GM18861 (cell line): Measurements from ENCODE around the gene EIF3I.
"Not testable (repeated sequence)": the region's sequence is repeated elsewhere in the genome, so short reads cannot be mapped to it uniquely, and the experiment has no call there.

Experiments used
- ATAC-seq: cut with Tn5 transposase; IDR thresholded peaks from one replicate; pipeline ENCODE4 v1.9.1; 2021; ENCODE audit not compliant: unreplicated experiment

The EIF3I gene

GRCh38 chr1:32231843-32232432 lies 9.7 kb downstream of the EIF3I start:
- no peak for ATAC-seq

- no peak for ATAC-seq
Observed at GRCh38 chr1:32232558-32233304, 10.5 kb downstream of the EIF3I start.

- no peak for ATAC-seq
Observed at GRCh38 chr1:32234792-32235191, 12.6 kb downstream of the EIF3I start.

GRCh38 chr1:32239337-32239736 lies 17.1 kb downstream of the EIF3I start:
- no peak for ATAC-seq

- ATAC-seq, result no peak
Observed at GRCh38 chr1:32239790-32240139, 17.6 kb downstream of the EIF3I start.

- no peak for ATAC-seq
Observed at GRCh38 chr1:32240140-32240951, 18.1 kb downstream of the EIF3I start.

GRCh38 chr1:32241001-32241763 lies 19.0 kb downstream of the EIF3I start:
- no peak for ATAC-seq

- ATAC-seq, result no peak
Observed at GRCh38 chr1:32242341-32242851, 20.2 kb downstream of the EIF3I start.

GRCh38 chr1:32246888-32247273 lies 24.7 kb downstream of the EIF3I start, which contains the start of gene FAM167B:
Gene FAM167B, plus strand, starts transcription at chr1:32247222. Its CDS starts 200 bp downstream, at chr1:32247422.
- no peak for ATAC-seq

- no peak for ATAC-seq
Observed at GRCh38 chr1:32247452-32247851, 25.2 kb downstream of the EIF3I start.

- ATAC-seq, result no peak
Observed at GRCh38 chr1:32247983-32248889, 26.0 kb downstream of the EIF3I start.

- peak; percentile 36 for ATAC-seq
Observed at GRCh38 chr1:32249831-32250525, 27.8 kb downstream of the EIF3I start.

- ATAC-seq, result no peak
Observed at GRCh38 chr1:32250893-32251716, 28.9 kb downstream of the EIF3I start, which contains the start of gene LCK. Gene LCK, plus strand, starts transcription at chr1:32251265. Its CDS starts 23,065 bp downstream, at chr1:32274330.

- ATAC-seq, result peak; percentile 35
Observed at GRCh38 chr1:32255072-32256071, 33.2 kb downstream of the EIF3I start.

- ATAC-seq, result no peak
Observed at GRCh38 chr1:32256473-32257226, 34.4 kb downstream of the EIF3I start.

GRCh38 chr1:32257227-32257508 lies 35.0 kb downstream of the EIF3I start:
- no peak for ATAC-seq

GRCh38 chr1:32263236-32263593 lies 41.0 kb downstream of the EIF3I start:
- ATAC-seq, result not testable (repeated sequence)
